Trophoblast cell (in vitro differentiated cells and primary cell): ENCODE results near the gene ANKRD1.
"Not testable (repeated sequence)": the region's sequence is repeated elsewhere in the genome, so short reads cannot be mapped to it uniquely, and the experiment has no call there.

ENCODE experiments used
- DNase-seq, 2 donors: peaks; one replicate each; pipeline ENCODE4 v3.0.0-alpha.2; 2016
- H2AFZ ChIP-seq: 2 replicates; pipeline ENCODE4 v1.6.1; 2013; ENCODE audit warnings: low read length, moderate library complexity, mild to moderate bottlenecking; ENCODE audit not compliant: insufficient read depth, poor library complexity
- H2AK5ac ChIP-seq: 2 replicates; pipeline ENCODE4 v1.6.1; 2013; ENCODE audit warnings: mild to moderate bottlenecking, low read length
- H2BK120ac ChIP-seq: 2 replicates; pipeline ENCODE4 v1.6.1; 2013; ENCODE audit warnings: low read length, mild to moderate bottlenecking, moderate library complexity; ENCODE audit not compliant: insufficient read depth, poor library complexity
- H2BK12ac ChIP-seq: 2 replicates; pipeline ENCODE4 v1.6.1; 2013; ENCODE audit warnings: mild to moderate bottlenecking, low read length, moderate library complexity
- H2BK5ac ChIP-seq: 2 replicates; pipeline ENCODE4 v1.6.1; 2013; ENCODE audit warnings: low read length, low read depth, moderate library complexity, mild to moderate bottlenecking; ENCODE audit not compliant: poor library complexity
- H3K14ac ChIP-seq: 2 replicates; pipeline ENCODE4 v1.6.1; 2013; ENCODE audit warnings: mild to moderate bottlenecking, low read length
- H3K18ac ChIP-seq: 2 replicates; pipeline ENCODE4 v1.6.1; 2013; ENCODE audit warnings: mild to moderate bottlenecking, low read length
- H3K23ac ChIP-seq: 2 replicates; pipeline ENCODE4 v1.6.1; 2013; ENCODE audit warnings: low read length
- H3K27ac ChIP-seq: 2 replicates; pipeline ENCODE4 v1.5.1; 2013; ENCODE audit warnings: low read depth, mild to moderate bottlenecking, inconsistent platforms, low read length, moderate library complexity
- H3K27me3 ChIP-seq: 2 replicates; pipeline ENCODE4 v1.6.1; 2013; ENCODE audit warnings: inconsistent platforms, mild to moderate bottlenecking, low read length, moderate library complexity; ENCODE audit not compliant: insufficient read depth
- H3K36me3 ChIP-seq, 2 experiments: 1 replicate in 1 of 2; 2 replicates in 1 of 2; pipeline ENCODE4 v1.6.1; 2013; ENCODE audit warnings: low read length in 2 of 2, mild to moderate bottlenecking in 2 of 2, moderate library complexity in 1 of 2; ENCODE audit not compliant: insufficient read depth in 2 of 2, control insufficient read depth in 1 of 2
- H3K4ac ChIP-seq: 2 replicates; pipeline ENCODE4 v1.6.1; 2013; ENCODE audit warnings: low read depth, mild to moderate bottlenecking, low read length, moderate library complexity
- H3K4me1 ChIP-seq, 2 experiments: 1 replicate in 1 of 2; 2 replicates in 1 of 2; pipeline ENCODE4 v1.6.1; 2013; ENCODE audit warnings: low read length in 2 of 2, mild to moderate bottlenecking in 2 of 2, moderate library complexity in 1 of 2; ENCODE audit not compliant: insufficient read depth in 2 of 2, control insufficient read depth in 1 of 2
- H3K4me2 ChIP-seq: 2 replicates; pipeline ENCODE4 v1.6.1; 2013; ENCODE audit warnings: inconsistent platforms, mild to moderate bottlenecking, low read length, moderate library complexity
- H3K4me3 ChIP-seq: 2 replicates; pipeline ENCODE4 v1.5.1; 2013; ENCODE audit warnings: mild to moderate bottlenecking, low read depth, low read length, inconsistent platforms
- H3K79me1 ChIP-seq: one replicate; pipeline ENCODE4 v1.6.1; 2013; ENCODE audit warnings: low read length
- H3K79me2 ChIP-seq: 2 replicates; pipeline ENCODE4 v1.6.1; 2013; ENCODE audit warnings: low read length, mild to moderate bottlenecking; ENCODE audit not compliant: control insufficient read depth, insufficient read depth, poor library complexity
- H3K9ac ChIP-seq: 2 replicates; pipeline ENCODE4 v1.6.1; 2013; ENCODE audit warnings: mild to moderate bottlenecking, low read length
- H3K9me3 ChIP-seq: 2 replicates; pipeline ENCODE4 v1.6.1; 2013; ENCODE audit warnings: low read depth, mild to moderate bottlenecking, control low read depth, inconsistent platforms, low read length; ENCODE audit not compliant: insufficient read depth
- H4K12ac ChIP-seq: 2 replicates; pipeline ENCODE4 v1.6.1; 2013; ENCODE audit warnings: low read depth, mild to moderate bottlenecking, low read length, moderate library complexity
- H4K8ac ChIP-seq: 2 replicates; pipeline ENCODE4 v1.6.1; 2013; ENCODE audit warnings: low read depth, mild to moderate bottlenecking, low read length, moderate library complexity
- H4K91ac ChIP-seq: one replicate; pipeline ENCODE4 v1.6.1; 2013; ENCODE audit warnings: low read depth, mild to moderate bottlenecking, low read length, moderate library complexity
- WGBS: extraction: QIAGEN DNeasy Blood & Tissue Kit; methylation state at CpG from one replicate; pipeline ENCODE4 v1.1.7; 2013; ENCODE audit warnings: missing lambda C conversion rate; ENCODE audit not compliant: insufficient read length, insufficient coverage; ENCODE audit errors: extremely low coverage; 5-methylcytosine and 5-hydroxymethylcytosine counted together

The ANKRD1 gene

GRCh38 chr10:90905925-90906324 lies 15.0 kb downstream of the ANKRD1 start:
- no CpG with 5 or more reads among the region's 1 CpG for WGBS
- H3K79me2 ChIP-seq: no peaks in the 10 kb centered on the region
- H3K18ac ChIP-seq: no peak overlapping the region
- H3K9me3 ChIP-seq: no peaks in the 10 kb centered on the region
- no peak overlapping the region for H3K4ac ChIP-seq
- H3K27ac ChIP-seq: no peak overlapping the region
- H2BK120ac ChIP-seq: no peak overlapping the region
- no peak overlapping the region for H2AK5ac ChIP-seq
- no peaks in the 10 kb centered on the region for H3K27me3 ChIP-seq
- H3K36me3 ChIP-seq: peaks cover 6 to 7% of the 10 kb centered on the region in 2 experiments
- no peaks in the 10 kb centered on the region for H3K79me1 ChIP-seq
- H4K8ac ChIP-seq: no peak overlapping the region
- H3K4me1 ChIP-seq: no peaks in the 10 kb centered on the region
- no peak overlapping the region for H3K4me2 ChIP-seq
- H2BK12ac ChIP-seq: no peak overlapping the region
- H4K91ac ChIP-seq: no peak overlapping the region
- no peak overlapping the region for H2AFZ ChIP-seq
- H3K9ac ChIP-seq: no peak overlapping the region
- H3K23ac ChIP-seq: no peak overlapping the region
- H3K14ac ChIP-seq: no peak overlapping the region
- no peak overlapping the region for H3K4me3 ChIP-seq
- H2BK5ac ChIP-seq: no peak overlapping the region
- H4K12ac ChIP-seq: no peak overlapping the region
- no peak for DNase-seq

- H3K18ac ChIP-seq, H3K9me3 ChIP-seq, H3K23ac ChIP-seq, H3K14ac ChIP-seq, H3K27me3 ChIP-seq, H3K36me3 ChIP-seq, H2BK12ac ChIP-seq, H2AK5ac ChIP-seq, H2AFZ ChIP-seq, DNase-seq, H3K4me1 ChIP-seq, H2BK120ac ChIP-seq, H3K4me3 ChIP-seq, H3K79me1 ChIP-seq, H3K9ac ChIP-seq, H3K4me2 ChIP-seq, H4K12ac ChIP-seq, H2BK5ac ChIP-seq, H3K27ac ChIP-seq, H4K8ac ChIP-seq, H3K4ac ChIP-seq, H3K79me2 ChIP-seq, H4K91ac ChIP-seq: not testable (repeated sequence)
- WGBS: no CpG with 5 or more reads among the region's 2 CpGs
Measured at GRCh38 chr10:90896916-90897315, 24.0 kb downstream of the ANKRD1 start.

- no peak overlapping the region for H4K12ac ChIP-seq
- H3K27me3 ChIP-seq: no peaks in the 10 kb centered on the region
- H3K18ac ChIP-seq: no peak overlapping the region
- no peaks in the 10 kb centered on the region for H3K79me2 ChIP-seq
- no peak overlapping the region for H3K27ac ChIP-seq
- no peak overlapping the region for H2AFZ ChIP-seq
- no peaks in the 10 kb centered on the region for H3K4me1 ChIP-seq
- no peak overlapping the region for H3K4me3 ChIP-seq
- DNase-seq: peak in 1 of 2 donors; percentile 72
- H2BK5ac ChIP-seq: no peak overlapping the region
- no peak overlapping the region for H2BK12ac ChIP-seq
- H3K4me2 ChIP-seq: no peak overlapping the region
- no peak overlapping the region for H4K8ac ChIP-seq
- no peaks in the 10 kb centered on the region for H3K79me1 ChIP-seq
- no peak overlapping the region for H3K4ac ChIP-seq
- no peak overlapping the region for H2BK120ac ChIP-seq
- H3K9ac ChIP-seq: no peak overlapping the region
- no peak overlapping the region for H2AK5ac ChIP-seq
- no peaks in the 10 kb centered on the region for H3K9me3 ChIP-seq
- H3K14ac ChIP-seq: no peak overlapping the region
- H3K36me3 ChIP-seq: peaks cover 4 to 10% of the 10 kb centered on the region in 2 experiments
- no peak overlapping the region for H3K23ac ChIP-seq
- no peak overlapping the region for H4K91ac ChIP-seq
- WGBS: no CpG with 5 or more reads among the region's 3 CpGs
Measured at GRCh38 chr10:90893190-90893589, 27.7 kb downstream of the ANKRD1 start.

- DNase-seq: no peak
- no peak overlapping the region for H3K23ac ChIP-seq
- H4K12ac ChIP-seq: no peak overlapping the region
- H2BK5ac ChIP-seq: no peak overlapping the region
- WGBS: no CpG with 5 or more reads among the region's 2 CpGs
- no peak overlapping the region for H2AK5ac ChIP-seq
- no peak overlapping the region for H3K4me3 ChIP-seq
- H3K4ac ChIP-seq: no peak overlapping the region
- H3K18ac ChIP-seq: no peak overlapping the region
- H2BK120ac ChIP-seq: no peak overlapping the region
- H2AFZ ChIP-seq: no peak overlapping the region
- H3K79me2 ChIP-seq: no peaks in the 10 kb centered on the region
- H3K36me3 ChIP-seq: peaks cover 11 to 18% of the 10 kb centered on the region in 2 experiments
- H3K4me2 ChIP-seq: no peak overlapping the region
- H3K79me1 ChIP-seq: no peaks in the 10 kb centered on the region
- no peak overlapping the region for H4K8ac ChIP-seq
- H2BK12ac ChIP-seq: no peak overlapping the region
- H4K91ac ChIP-seq: no peak overlapping the region
- no peaks in the 10 kb centered on the region for H3K9me3 ChIP-seq
- H3K9ac ChIP-seq: no peak overlapping the region
- H3K14ac ChIP-seq: no peak overlapping the region
- no peak overlapping the region for H3K27ac ChIP-seq
- no peaks in the 10 kb centered on the region for H3K27me3 ChIP-seq
- H3K4me1 ChIP-seq: no peaks in the 10 kb centered on the region
Measured at GRCh38 chr10:90890347-90890746, 30.5 kb downstream of the ANKRD1 start.
